AG09309 (cell line): ENCODE data around the gene HAS3.

Source experiments
- DNase-seq: peaks from one replicate; pipeline ENCODE4 v3.0.0-alpha.2; 2010; ENCODE audit warnings: low read depth
- H3K4me3 ChIP-seq: 2 replicates; pipeline ENCODE4 v1.5.1; 2011; ENCODE audit warnings: mild to moderate bottlenecking, low read depth, low read length, moderate library complexity; ENCODE audit not compliant: control insufficient read depth
- TF ChIP-seq, protein P1 (sequence below): IDR thresholded peaks from 2 replicates; pipeline ENCODE4 v1.5.1; 2011; ENCODE audit warnings: mild to moderate bottlenecking, low read depth, low read length, inconsistent platforms; ENCODE audit not compliant: insufficient read depth, control insufficient read depth; ENCODE audit errors: missing control alignments

Gene HAS3

DNA sequence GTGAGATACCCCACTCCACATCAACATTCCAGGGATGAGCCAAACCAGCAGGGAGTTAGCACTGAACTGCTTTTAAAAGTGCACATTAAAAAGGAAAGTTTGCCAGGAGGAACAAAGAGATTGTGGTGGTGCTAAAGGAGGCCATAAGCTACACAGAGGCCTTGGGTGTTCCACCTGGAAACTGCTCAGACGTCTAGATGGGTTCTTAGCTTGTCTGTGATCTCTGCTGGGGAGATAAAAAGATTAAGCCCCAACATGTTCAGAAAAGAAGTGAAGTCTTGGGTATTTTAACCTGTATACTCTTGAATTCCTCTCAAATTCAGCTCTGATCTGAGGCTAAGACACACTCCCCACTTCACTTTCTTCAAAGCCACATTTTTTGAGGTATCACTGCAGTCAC is 10.4 kb downstream of the HAS3 start:
- no peak overlapping the region for H3K4me3 ChIP-seq
- DNase-seq = no peak
- TF ChIP-seq, protein P1, sequence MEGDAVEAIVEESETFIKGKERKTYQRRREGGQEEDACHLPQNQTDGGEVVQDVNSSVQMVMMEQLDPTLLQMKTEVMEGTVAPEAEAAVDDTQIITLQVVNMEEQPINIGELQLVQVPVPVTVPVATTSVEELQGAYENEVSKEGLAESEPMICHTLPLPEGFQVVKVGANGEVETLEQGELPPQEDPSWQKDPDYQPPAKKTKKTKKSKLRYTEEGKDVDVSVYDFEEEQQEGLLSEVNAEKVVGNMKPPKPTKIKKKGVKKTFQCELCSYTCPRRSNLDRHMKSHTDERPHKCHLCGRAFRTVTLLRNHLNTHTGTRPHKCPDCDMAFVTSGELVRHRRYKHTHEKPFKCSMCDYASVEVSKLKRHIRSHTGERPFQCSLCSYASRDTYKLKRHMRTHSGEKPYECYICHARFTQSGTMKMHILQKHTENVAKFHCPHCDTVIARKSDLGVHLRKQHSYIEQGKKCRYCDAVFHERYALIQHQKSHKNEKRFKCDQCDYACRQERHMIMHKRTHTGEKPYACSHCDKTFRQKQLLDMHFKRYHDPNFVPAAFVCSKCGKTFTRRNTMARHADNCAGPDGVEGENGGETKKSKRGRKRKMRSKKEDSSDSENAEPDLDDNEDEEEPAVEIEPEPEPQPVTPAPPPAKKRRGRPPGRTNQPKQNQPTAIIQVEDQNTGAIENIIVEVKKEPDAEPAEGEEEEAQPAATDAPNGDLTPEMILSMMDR = no peak

DNA sequence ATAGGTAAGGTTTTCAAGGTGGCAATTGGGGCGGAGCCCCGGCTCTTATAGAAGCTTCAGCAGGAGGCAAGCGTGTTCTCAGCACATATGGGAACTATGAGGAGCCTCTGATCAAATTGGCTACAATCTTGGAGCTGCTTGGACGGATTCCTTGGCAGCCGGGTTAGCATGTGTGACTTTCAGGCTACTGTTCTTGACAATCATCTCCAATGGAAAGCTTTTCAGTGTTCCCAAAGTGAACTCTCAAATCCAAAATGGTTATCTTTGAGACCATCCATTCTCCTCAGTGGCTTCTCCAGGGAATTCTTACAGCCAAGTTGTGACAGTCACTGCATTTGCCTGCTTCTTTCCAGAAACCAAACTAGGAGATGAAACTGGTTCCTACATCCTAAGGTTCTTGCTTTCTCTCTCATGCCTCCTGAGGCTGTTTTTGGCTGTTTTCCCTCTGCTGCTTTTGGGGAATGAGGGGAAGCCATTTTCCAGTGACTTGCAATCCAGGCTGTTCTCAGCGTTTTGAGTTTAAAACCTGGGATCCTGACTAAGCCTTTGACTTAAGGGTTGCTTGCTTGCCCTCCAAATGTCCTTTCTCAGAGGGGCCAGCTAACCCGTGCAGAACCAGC is 10.9 kb downstream of the HAS3 start:
- DNase-seq = no peak
- TF ChIP-seq, protein P1 = no peak
- no peak overlapping the region for H3K4me3 ChIP-seq

DNA sequence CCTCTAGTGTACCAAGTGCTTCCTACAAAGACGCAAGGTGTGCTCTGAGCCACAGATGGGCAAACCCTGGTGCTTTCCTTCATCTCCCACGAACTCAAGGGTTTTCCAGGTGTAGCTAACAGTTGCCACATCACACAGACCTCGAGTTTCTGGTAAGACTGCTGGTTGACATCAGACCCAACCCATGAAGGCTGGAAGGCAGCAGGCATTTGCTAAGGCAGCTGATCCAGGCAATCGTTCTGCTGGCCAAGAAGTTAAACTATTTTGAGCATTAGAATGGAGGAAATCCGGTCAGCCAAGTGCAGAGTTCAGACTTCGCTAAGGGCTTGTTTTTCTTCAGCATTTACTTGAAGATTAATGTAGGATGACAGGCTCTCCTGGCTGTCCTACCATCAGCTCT is 11.5 kb downstream of the HAS3 start:
- TF ChIP-seq, protein P1 = no peak

DNA sequence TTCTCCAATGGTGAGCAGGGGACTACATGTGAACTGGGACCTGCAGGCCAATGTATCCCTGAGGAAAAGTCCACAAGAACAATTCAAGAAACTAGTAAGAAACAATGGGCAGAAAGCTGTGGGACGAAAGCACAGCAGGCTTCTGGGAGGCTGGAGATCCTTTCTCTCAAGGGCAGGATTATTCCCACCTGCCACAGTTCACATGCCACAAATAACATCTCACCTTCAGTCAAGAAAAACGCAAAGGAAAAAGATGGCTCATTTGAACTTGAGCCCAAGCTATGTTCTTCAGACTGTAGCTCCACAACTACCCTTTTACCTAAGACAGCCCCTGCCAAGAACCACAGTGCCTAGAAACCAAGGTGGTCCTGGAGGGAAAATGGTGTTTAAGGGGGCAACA is 13.0 kb downstream of the HAS3 start:
- no peak for DNase-seq
- no peak overlapping the region for H3K4me3 ChIP-seq
- TF ChIP-seq, protein P1 = no peak

More for the DNA sequence above, 11.5 kb downstream of the HAS3 start:
- no peak overlapping the region for H3K4me3 ChIP-seq
- no peak for DNase-seq

DNA sequence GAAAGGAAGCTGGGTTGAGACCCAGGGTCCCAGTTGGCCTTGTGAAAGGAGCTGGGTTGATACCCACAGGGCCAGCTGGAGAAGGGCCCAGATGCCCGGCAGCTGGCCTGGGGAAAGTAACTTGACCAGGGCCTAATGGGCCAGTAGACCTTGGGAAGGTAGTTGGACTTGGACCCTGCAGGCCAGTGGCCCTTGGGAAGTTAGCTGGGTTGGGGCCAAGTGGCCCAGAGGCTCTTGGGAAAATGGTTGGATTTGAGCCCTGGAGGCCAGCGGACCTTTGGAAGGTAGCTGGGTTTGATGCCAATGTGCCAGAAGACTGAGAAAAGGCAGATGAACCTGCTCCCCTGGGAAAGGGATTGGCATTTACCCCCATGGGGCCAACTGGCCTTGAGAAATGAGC is 13.5 kb downstream of the HAS3 start:
- DNase-seq = no peak
- TF ChIP-seq, protein P1 = no peak
- no peak overlapping the region for H3K4me3 ChIP-seq

DNA sequence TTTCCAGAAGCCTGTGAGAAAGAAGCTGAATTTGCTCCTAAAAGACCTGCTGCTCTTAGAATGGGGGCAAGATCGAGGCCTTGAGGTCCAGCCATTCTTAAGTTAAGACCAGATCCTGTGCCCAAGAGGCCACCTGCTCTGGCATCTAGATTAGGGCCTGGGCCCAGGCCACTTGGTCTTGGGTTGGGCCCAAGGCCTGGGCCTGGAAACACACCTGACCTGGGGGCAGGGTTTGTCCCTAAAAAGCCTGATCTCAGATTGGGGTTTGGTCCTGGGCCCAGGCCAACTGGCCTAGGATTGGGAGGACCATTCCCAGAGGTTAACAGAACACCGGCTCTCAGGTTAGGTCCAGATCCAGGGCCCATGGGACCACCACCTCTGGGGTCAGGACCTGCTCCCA is 14.1 kb downstream of the HAS3 start:
- no peak for DNase-seq
- TF ChIP-seq, protein P1 = no peak
- no peak overlapping the region for H3K4me3 ChIP-seq
